PC-3 (cell line): ENCODE measurements around the gene OR2F2. TPM values are rescaled to one million over a fixed set of nuclear protein-coding genes. Genes with fewer than 3 reads are reported as not detected.

Experiments
- ATAC-seq: fragments of 200-7000 bp; cut with Tn5 transposase; 2 replicates; pipeline ENCODE4 v1.9.1; 2020; ENCODE audit warnings: mild to moderate bottlenecking, moderate library complexity
- BruUV-seq: library from RNA; stranded (reverse); fragments of 400-500 nt; replicated peaks from 2 replicates; lab custom pipeline; 2021; lab: Mats Ljungman, UMichigan
- CTCF ChIA-PET: fragments of 300-600 bp; sonication (Branson Sonifier 250); formaldehyde crosslinking; loops from one replicate; lab custom pipeline; 2022; ENCODE audit warnings: antibody characterized with exemption; lab: Charles Lee
- POLR2A ChIA-PET: fragments of 300-600 bp; sonication (Branson Sonifier 250); formaldehyde crosslinking; loops from one replicate; lab custom pipeline; 2022; ENCODE audit warnings: antibody characterized with exemption; ENCODE audit not compliant: unreplicated experiment; lab: Charles Lee
- DNase-seq: peaks from one replicate; pipeline ENCODE4 v3.0.0-alpha.2; 2015
- H2AFZ ChIP-seq: fragments of 300-600 bp; sonication (generic); 2 replicates; pipeline ENCODE4 v1.6.0; 2016; ENCODE audit warnings: antibody characterized with exemption, low read length
- H3F3A ChIP-seq: fragments of 300-600 bp; sonication (generic); one replicate; pipeline ENCODE4 v1.6.0; 2017; ENCODE audit warnings: antibody characterized with exemption, low read length, control low read depth, mild to moderate bottlenecking; ENCODE audit not compliant: unreplicated experiment
- H3K27ac ChIP-seq: fragments of 300-600 bp; sonication (generic); 2 replicates; pipeline ENCODE4 v1.5.1; 2016; ENCODE audit warnings: mild to moderate bottlenecking, low read length
- H3K27me3 ChIP-seq: fragments of 300-600 bp; sonication (generic); 2 replicates; pipeline ENCODE4 v1.6.1; 2016; ENCODE audit warnings: low read length, mixed read lengths
- H3K36me3 ChIP-seq: fragments of 300-600 bp; sonication (generic); 2 replicates; pipeline ENCODE4 v1.6.1; 2016; ENCODE audit warnings: low read depth, mixed run types, low read length, mixed read lengths
- H3K4me1 ChIP-seq: fragments of 300-600 bp; sonication (generic); 2 replicates; pipeline ENCODE4 v1.5.1; 2016; ENCODE audit warnings: low read length; ENCODE audit not compliant: insufficient read depth
- H3K4me2 ChIP-seq: fragments of 300-600 bp; sonication (generic); 2 replicates; pipeline ENCODE4 v1.6.0; 2016; ENCODE audit warnings: low read length
- H3K4me3 ChIP-seq: fragments of 300-600 bp; sonication (generic); 2 replicates; pipeline ENCODE4 v1.5.1; 2016; ENCODE audit warnings: mild to moderate bottlenecking, low read length, mixed read lengths
- H3K79me2 ChIP-seq: fragments of 300-600 bp; sonication (generic); 2 replicates; pipeline ENCODE4 v1.6.1; 2017; ENCODE audit warnings: low read length, mixed read lengths
- H3K9ac ChIP-seq: fragments of 300-600 bp; sonication (generic); 2 replicates; pipeline ENCODE4 v1.6.0; 2016; ENCODE audit warnings: mild to moderate bottlenecking, low read length
- H3K9me2 ChIP-seq: fragments of 300-600 bp; sonication (generic); replicated peaks from 2 replicates; pipeline ENCODE4 v1.6.1; 2016; ENCODE audit warnings: mixed run types, low read length, mixed read lengths
- H3K9me3 ChIP-seq: fragments of 300-600 bp; sonication (generic); 2 replicates; pipeline ENCODE4 v1.6.1; 2016; ENCODE audit warnings: low read length, mixed read lengths
- H4K20me1 ChIP-seq: fragments of 300-600 bp; sonication (generic); 2 replicates; pipeline ENCODE4 v1.6.1; 2016; ENCODE audit warnings: low read length, mixed read lengths
- CTCF ChIP-seq: fragments of 300-600 bp; sonication (generic); conservative IDR thresholded peaks from 2 replicates; pipeline ENCODE4 v1.5.1; 2017; ENCODE audit warnings: antibody characterized with exemption, low read depth, mild to moderate bottlenecking, low read length
- EZH2 ChIP-seq: fragments of 300-600 bp; sonication (generic); IDR thresholded peaks from one replicate; pipeline ENCODE4 v1.6.1; 2017; ENCODE audit warnings: antibody characterized with exemption, mild to moderate bottlenecking, low read length; ENCODE audit not compliant: unreplicated experiment
- EZH2phosphoT487 ChIP-seq: fragments of 300-600 bp; sonication (generic); IDR thresholded peaks from 2 replicates; pipeline ENCODE4 v1.6.1; 2018; ENCODE audit warnings: mild to moderate bottlenecking, antibody characterized with exemption, low read length, borderline replicate concordance
- intact Hi-C: fragments of 100-400 bp; cut with micrococcal nuclease; formaldehyde crosslinking; loops from 2 replicates; pipeline ENCODE4 v1.9.0; 2023
- total RNA-seq: library from RNA; depleted of rRNA; stranded (reverse); fragments of >200 nt; gene quantifications from 2 replicates; pipeline ENCODE4 v1.2.3, GENCODE V29; 2014

The OR2F2 gene
- total RNA-seq, 1 experiment from 2014 or later = not detected

DNA sequence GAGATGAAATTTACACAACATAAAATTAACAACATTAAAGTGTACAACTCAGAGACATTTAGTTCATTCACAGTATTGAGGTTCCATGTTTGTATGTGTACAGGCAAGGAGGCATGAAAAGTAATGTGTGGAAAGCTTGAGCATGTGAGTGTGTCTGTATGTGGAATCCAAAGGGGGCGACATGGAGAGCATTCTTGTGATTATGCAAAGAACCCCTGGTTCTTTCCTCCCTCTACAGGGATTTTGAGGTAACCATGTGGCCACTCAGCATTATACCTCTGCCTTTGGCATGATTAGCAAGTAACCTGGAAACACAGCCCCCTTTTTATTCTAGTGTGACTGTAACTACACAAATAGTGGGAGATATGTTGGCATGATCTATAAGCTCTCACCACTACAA, 40.6 kb downstream of the OR2F2 start:
- Histone ChIP-seq H3K9ac (no peak overlapping the region), H3K36me3 (no peaks in the 10 kb centered on the region), H4K20me1 (no peaks in the 10 kb centered on the region), H3K27me3 (no peaks in the 10 kb centered on the region), H3K9me2 (no peaks in the 10 kb centered on the region), H3K79me2 (no peaks in the 10 kb centered on the region), H3K9me3 (no peaks in the 10 kb centered on the region), H3K4me3 (no peak overlapping the region), H3F3A (no peaks in the 10 kb centered on the region), H3K27ac (no peak overlapping the region), H3K4me1 (peaks cover 37% of the 10 kb centered on the region), H2AFZ (no peak overlapping the region), H3K4me2 (no peak overlapping the region)
- DNase-seq (no peak), ATAC-seq (no peak)
- POLR2A ChIA-PET = no interaction called here
- TF ChIP-seq EZH2 = no peak
- no peak for TF ChIP-seq EZH2phosphoT487
- CTCF ChIA-PET = no interaction called here
- BruUV-seq = no TSS peak
- intact Hi-C loops = no loop called here

DNA sequence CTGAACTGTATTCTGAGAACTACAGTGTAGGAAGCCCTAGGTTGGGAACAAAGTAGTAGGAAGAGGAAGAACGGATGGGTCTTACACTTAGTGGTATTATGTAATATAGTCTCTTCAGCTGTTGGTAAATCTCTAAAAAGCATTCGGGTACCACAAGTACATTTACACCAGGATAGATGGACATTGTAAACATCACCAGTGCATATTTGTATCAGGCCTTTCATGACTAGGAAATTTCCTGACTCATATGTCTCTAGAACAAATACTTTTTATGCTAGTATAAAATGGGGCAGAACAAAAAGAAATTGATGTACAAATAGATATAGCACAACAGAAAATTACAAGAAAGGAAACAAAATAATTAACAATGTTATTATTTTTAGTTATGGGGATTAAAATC, 43.6 kb downstream of the OR2F2 start:
- H3K9me2 ChIP-seq = no peaks in the 10 kb centered on the region
- peak; percentile 59 for ATAC-seq
- no peak overlapping the region for H3K4me2 ChIP-seq

DNA sequence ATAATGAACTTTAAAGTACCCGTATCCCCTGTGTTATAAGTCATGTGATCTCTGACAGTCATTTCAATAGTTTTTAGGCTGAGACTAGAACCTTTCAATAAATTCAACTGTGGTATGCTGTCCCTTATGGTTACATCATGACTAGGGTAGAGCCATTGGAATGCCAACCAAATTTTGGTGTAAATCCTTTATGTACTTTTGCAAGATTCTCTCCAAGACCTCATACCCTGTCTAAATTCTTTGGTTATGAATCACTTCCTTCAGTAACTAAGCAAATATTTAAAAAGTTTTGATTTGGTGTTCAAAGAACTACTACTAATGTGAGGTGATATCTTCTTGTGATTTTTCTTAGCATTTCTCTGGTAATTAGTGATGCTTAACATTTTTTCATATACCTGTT, 44.3 kb downstream of the OR2F2 start:
- ATAC-seq = peak; percentile 96
- Histone ChIP-seq H3K36me3 (no peaks in the 10 kb centered on the region), H3K27me3 (no peaks in the 10 kb centered on the region), H3K79me2 (no peaks in the 10 kb centered on the region), H3F3A (no peaks in the 10 kb centered on the region), H3K4me3 (no peak overlapping the region), H3K9me2 (no peaks in the 10 kb centered on the region), H2AFZ (no peak overlapping the region), H3K4me2 (peak overlapping the region; percentile 21; the same call in 1 of the 2 replicates), H3K4me1 (peaks cover 30% of the 10 kb centered on the region), H4K20me1 (no peaks in the 10 kb centered on the region), H3K9me3 (no peaks in the 10 kb centered on the region), H3K9ac (no peak overlapping the region), H3K27ac (0 out of 2 replicates have a peak overlapping the region, but pooled peaks have one; percentile 8)
- ChIA-PET POLR2A (no interaction called here), CTCF (no interaction called here)
- TF ChIP-seq EZH2phosphoT487 = no peak
- no TSS peak for BruUV-seq
- intact Hi-C loops = no loop called here
- DNase-seq = peak; percentile 91

More for the DNA sequence above, 43.6 kb downstream of the OR2F2 start:
- Histone ChIP-seq H3K79me2 (no peaks in the 10 kb centered on the region), H3F3A (no peaks in the 10 kb centered on the region), H4K20me1 (no peaks in the 10 kb centered on the region), H3K4me3 (no peak overlapping the region), H3K27me3 (no peaks in the 10 kb centered on the region), H3K36me3 (no peaks in the 10 kb centered on the region), H2AFZ (no peak overlapping the region), H3K27ac (no peak overlapping the region), H3K9ac (no peak overlapping the region), H3K9me3 (no peaks in the 10 kb centered on the region), H3K4me1 (peaks cover 37% of the 10 kb centered on the region)
- BruUV-seq = no TSS peak
- CTCF ChIA-PET = no interaction called here
- POLR2A ChIA-PET = no interaction called here
- peak; percentile 44 for DNase-seq
- TF ChIP-seq EZH2phosphoT487 (no peak), CTCF (no peak), EZH2 (no peak)
- intact Hi-C loops = no loop called here

GRCh38 chr7:143979998-143980397, 45.0 kb downstream of the OR2F2 start:
- POLR2A ChIA-PET = no interaction called here

More at GRCh38 chr7:143979998-143980397, 45.0 kb downstream of the OR2F2 start:
- H3K4me1 ChIP-seq = peaks cover 24% of the 10 kb centered on the region
- no peak overlapping the region for H3K4me2 ChIP-seq
- no peaks in the 10 kb centered on the region for H4K20me1 ChIP-seq
- no peaks in the 10 kb centered on the region for H3K9me3 ChIP-seq
- no peak overlapping the region for H2AFZ ChIP-seq
- CTCF ChIA-PET = no interaction called here
- no peaks in the 10 kb centered on the region for H3K27me3 ChIP-seq
- no peaks in the 10 kb centered on the region for H3K36me3 ChIP-seq
- intact Hi-C loops = no loop called here
- H3K4me3 ChIP-seq = no peak overlapping the region
- H3K9ac ChIP-seq = no peak overlapping the region
- H3F3A ChIP-seq = no peaks in the 10 kb centered on the region
- H3K79me2 ChIP-seq = no peaks in the 10 kb centered on the region
- DNase-seq (peak; percentile 11), ATAC-seq (no peak; the same call in 1 of the 2 replicates)
- no peak for TF ChIP-seq CTCF
- TF ChIP-seq EZH2phosphoT487 = no peak
- no peak for TF ChIP-seq EZH2
- H3K9me2 ChIP-seq = no peaks in the 10 kb centered on the region
- BruUV-seq = no TSS peak
- H3K27ac ChIP-seq = 0 out of 2 replicates have a peak overlapping the region, but pooled peaks have one; percentile 8
